ENCODE results near the gene HMX3.

- TF ChIP-seq CTCF (IDR thresholded peaks at IDR 0.05; ENCODE audit: insufficient read depth, low read length, poor library complexity, severe bottlenecking) (no peak), EZH2phosphoT487 (conservative IDR thresholded peaks at IDR 0.05; ENCODE audit: low read length) (no peak)
These were observed 6.0 kb upstream of the HMX3 start for GRCh38 chr10:123129618-123130271.
